GM19099 (cell line): ENCODE data around the gene WIPF2.

Experiments used
- POLR2A ChIP-seq: IDR thresholded peaks from 3 replicates; pipeline ENCODE4 v1.6.1; 2011; ENCODE audit warnings: low read depth; ENCODE audit not compliant: insufficient read length; ENCODE audit errors: extremely low read depth

WIPF2 gene

GRCh38 chr17:40281663-40282062 lies 62.6 kb downstream of the WIPF2 start:
- TF ChIP-seq POLR2A: no peak

DNA sequence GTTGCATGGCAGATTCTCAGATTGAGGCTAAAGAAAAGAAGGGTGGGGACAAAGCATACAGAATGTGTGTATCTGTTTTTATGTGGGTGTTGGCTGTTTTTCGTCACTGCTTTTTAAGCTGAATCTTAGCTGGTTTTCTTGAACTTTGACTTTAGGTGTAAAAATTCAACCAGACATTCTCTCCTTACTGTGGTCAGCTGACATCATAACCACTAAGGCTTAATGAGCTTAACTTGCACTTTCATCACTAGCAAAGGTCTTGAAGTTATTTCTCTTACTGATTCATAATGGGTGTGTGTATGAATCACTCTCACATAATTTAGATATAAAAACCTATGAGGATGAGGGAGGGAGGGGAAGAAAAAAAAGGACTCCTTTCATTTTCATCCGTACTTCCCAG lies 64.6 kb downstream of the WIPF2 start:
- no peak for TF ChIP-seq POLR2A

GRCh38 chr17:40284085-40284713 lies 65.1 kb downstream of the WIPF2 start:
- TF ChIP-seq POLR2A: no peak

- no peak for TF ChIP-seq POLR2A
These were observed 67.4 kb downstream of the WIPF2 start for GRCh38 chr17:40286473-40286872.

DNA sequence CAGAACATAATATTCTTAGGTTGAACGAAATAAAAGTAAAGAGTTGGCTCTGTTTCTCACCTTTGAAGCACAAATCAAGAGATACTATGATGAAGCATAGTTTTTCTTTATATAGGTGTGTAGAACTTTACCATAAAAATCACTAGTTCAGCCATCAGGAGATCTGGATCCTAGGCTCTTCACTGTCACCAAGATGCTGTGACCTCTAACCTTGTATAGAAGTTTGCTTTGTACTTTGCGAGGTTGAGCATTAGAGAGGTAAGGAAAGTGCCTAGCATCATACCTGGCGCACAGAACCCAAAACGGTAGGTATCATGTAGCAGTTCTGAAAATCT lies 68.0 kb downstream of the WIPF2 start:
- no peak for TF ChIP-seq POLR2A

DNA sequence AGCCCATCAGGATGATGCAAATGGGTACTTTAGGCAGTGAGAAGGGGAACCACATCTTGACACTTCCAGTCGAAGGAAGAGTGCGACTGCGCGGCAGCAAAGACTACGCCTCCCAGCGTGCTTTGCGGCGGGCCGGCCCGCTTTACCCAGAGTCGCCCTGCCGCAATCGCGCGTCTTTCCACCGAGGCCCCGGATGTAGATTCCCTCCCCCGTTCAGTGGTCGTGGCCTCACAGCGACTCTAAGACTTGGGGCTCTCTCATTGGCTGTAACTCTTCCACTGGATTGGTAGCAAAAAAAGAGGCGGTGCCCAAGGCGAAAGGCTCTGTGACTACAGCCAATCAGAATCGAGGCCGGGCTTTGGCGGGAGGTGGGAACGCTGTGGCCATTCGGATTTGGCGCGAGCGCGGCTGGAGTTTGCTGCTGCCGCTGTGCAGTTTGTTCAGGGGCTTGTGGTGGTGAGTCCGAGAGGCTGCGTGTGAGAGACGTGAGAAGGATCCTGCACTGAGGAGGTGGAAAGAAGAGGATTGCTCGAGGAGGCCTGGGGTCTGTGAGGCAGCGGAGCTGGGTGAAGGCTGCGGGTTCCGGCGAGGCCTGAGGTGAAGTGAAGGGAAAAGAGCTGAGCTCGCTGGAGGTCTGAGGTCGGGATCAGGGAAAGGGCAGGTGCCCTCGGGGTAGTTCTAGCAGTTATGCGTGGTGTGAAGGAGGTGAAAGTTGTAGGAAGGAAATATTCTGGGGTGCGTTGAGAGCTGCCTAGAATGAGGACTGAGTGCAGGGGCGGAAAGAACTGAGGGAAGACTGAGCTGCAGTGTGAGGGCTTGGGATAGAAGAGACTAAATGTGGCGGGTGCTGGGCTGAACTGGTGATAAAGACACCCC lies 68.6 kb downstream of the WIPF2 start, which contains the start of gene CDC6:
CDC6 (plus strand) TSS at position 386 of the 876 bp plus-strand sequence. CDS start 1,542 bp downstream, outside the sequence.
- peak; percentile 88 for TF ChIP-seq POLR2A

GRCh38 chr17:40290629-40291280 lies 71.7 kb downstream of the WIPF2 start:
- TF ChIP-seq POLR2A: no peak

DNA sequence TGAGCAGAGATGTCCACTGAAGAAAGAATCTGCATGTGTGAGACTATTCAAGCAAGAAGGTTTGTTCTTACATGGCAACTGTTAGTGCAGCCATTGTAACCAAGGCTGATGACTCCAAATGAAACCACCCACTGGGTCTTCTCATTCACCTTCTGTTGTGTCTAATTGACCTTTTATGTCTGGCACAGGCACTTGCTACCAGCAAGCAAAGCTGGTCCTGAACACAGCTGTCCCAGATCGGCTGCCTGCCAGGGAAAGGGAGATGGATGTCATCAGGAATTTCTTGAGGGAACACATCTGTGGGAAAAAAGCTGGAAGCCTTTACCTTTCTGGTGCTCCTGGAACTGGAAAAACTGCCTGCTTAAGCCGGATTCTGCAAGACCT lies 72.2 kb downstream of the WIPF2 start:
- no peak for TF ChIP-seq POLR2A

- no peak for TF ChIP-seq POLR2A
These were observed 74.3 kb downstream of the WIPF2 start for GRCh38 chr17:40293363-40293762.

DNA sequence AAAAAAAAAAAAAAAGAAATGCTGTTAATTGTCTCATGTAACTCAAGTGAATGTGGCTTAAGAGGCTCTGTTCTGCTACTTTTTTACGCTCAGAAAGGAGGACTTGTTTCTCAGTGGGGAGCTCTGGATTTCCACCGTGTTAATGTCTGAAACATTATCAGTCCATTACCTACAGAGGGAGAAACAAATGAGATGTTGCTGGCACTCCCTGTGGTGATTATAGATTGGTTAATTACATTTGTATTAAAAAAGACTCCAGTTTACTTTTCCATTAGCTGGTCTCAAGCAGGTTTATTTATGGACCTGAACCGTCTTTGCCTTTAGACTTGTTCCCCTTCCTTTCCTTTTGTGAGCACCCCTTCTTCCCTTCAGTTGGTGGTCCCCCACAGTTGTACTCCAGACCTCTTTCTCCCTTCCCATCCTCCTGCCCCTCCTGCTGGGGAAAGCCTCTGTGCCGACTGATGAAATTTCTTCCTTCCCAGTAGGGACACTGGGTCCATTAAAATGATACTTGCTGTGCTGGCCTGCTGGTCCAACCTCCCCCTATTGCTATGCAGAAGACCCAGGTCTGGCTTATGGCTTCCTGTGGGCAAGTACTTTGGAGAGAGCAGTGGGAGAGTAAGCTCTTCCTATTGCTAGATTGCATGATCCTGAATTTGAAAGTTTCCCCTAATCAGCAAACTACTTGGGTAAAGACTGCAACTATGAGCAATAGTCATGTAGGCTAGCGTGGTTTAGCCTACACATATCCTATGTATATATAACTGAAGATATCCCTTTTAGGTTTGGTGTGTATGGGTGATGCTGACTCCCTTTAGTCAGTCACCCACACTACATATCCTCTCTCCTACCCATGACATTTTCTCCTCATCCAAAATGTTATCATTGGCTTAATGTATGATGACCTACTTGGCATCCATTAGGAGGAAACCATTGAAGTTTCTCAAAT lies 76.7 kb downstream of the WIPF2 start:
- TF ChIP-seq POLR2A: no peak

GRCh38 chr17:40297511-40297910 lies 78.4 kb downstream of the WIPF2 start:
- no peak for TF ChIP-seq POLR2A

DNA sequence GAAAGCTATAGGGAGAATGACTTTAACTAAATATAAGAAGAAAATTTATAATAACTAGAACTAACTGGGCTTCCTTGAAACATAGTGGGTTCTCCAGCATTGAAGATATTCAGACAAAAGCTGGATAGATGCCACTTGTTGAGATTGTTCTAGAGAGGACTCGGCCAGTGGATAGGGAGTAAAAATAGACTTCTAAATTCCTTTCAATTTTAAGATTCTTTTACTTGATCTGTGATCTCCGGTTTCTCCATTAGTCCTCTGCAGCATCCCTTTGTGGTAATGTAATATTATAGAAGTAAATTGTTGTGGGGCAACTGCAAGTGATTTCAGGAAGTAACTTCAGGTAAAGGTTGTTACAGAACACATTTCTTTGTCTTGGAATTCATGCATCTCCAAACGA lies 79.6 kb downstream of the WIPF2 start:
- no peak for TF ChIP-seq POLR2A

DNA sequence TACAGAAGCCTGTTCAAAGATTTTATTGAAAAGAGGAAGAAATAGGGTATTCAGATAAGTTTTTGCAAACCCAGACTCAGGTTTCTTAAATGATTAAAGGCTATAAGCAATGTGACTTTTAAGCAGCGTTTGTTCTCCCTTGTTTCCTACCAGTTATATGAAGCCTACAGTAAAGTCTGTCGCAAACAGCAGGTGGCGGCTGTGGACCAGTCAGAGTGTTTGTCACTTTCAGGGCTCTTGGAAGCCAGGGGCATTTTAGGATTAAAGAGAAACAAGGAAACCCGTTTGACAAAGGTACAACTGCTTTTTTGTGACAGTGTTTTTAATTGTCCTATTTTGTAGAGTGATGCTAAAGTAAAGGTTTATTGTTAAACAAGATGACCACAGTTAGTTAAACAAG lies 82.2 kb downstream of the WIPF2 start:
- TF ChIP-seq POLR2A: no peak

DNA sequence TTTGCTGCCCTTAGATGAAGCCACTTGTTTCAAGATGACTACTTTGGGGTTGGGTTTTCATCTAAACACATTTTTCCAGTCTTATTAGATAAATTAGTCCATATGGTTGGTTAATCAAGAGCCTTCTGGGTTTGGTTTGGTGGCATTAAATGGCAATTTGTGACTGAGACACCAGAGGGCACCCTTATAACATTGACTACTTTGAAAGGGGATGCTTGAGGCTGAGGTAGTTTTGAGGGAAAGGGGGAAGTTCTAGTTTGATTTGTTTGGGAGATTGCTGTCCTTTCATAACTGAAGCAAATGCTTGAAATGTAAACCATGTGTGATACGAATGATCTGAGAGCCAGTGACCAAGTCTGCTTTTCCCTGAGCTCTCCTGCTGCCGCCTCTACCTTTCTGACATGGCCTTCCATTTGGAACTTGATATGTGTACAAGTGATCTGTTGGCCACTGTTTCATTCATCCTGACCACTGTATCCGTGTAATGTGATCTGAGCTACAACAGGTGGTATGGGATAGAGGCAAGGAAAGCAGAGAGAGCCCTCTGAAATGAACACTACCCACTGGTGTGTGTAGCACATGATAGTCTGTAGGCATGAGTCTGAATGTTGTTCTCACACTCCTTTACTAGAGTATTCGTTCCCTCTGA lies 84.0 kb downstream of the WIPF2 start:
- TF ChIP-seq POLR2A: no peak
